Measurements from ENCODE around the gene SOX15.

The SOX15 gene

DNA sequence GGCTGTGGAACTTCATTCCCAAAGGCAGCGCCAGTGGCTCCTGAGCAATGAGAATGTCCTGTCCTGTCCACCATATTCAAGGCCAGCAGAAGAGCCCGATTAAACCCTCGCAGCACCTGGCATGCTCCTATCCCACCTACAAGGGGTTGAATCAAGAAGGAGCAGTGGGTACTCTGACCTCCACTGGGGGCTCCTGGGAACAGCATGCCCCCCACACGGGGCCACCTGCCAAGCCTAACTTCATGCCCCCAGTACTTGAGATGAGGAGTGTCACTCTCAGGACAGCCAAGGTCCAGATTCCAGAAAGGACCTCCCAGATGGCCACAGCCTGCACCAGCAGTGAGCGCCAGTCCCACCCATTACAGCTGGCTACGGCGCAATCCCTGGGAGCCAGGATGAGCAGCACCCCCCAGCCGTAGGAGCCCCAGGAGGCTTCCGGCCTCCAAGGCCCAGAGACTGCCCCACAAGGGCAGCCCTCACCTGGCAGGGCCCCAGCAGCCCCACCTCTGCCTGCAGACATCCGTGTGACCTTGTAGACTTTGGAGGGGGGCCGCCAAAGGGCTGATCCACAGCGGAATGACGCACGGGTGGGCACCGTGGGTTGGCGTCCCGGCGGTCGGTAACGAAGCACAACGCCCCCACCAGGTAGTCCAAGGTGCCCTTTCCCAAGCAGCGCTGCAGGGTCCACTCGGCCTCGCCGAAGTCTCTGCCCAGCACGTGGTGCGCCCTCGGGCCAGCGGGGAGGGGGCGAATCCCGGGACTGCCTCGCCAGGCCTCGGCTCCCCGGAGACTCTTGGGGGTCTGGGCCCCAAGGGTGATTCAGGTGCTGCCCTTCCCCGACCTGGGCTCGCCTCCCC lies 7.3 kb downstream of the SOX15 start:
- H3K9ac ChIP-seq (ENCODE audit: low read length) = peak overlapping the region; percentile 91
- peak overlapping the region; percentile 89 for H3K23ac ChIP-seq (ENCODE audit: low read length)
- H2BK120ac ChIP-seq (ENCODE audit: low read depth, low read length) = no peak overlapping the region
- H3K79me2 ChIP-seq (ENCODE audit: control insufficient read depth, insufficient read depth, low read length) = peaks cover 4% of the 10 kb centered on the region
- H3K4me2 ChIP-seq (ENCODE audit: low read length) = peak overlapping the region; percentile 20
- H3K18ac ChIP-seq (ENCODE audit: low read length) = peak overlapping the region; percentile 34
- peak overlapping the region; percentile 76 for H3K4ac ChIP-seq (ENCODE audit: low read depth, low read length)
- H4K8ac ChIP-seq (ENCODE audit: low read depth, low read length) = peak overlapping the region; percentile 65
- WGBS (ENCODE audit: extremely low coverage, insufficient coverage, low lambda C conversion rate) = no CpG with 5 or more reads among the region's 36 CpGs
- peak overlapping the region; percentile 96 for H2AK5ac ChIP-seq (ENCODE audit: low read length)
- H3K4me1 ChIP-seq (ENCODE audit: control insufficient read depth, low read depth, low read length) = peaks cover 7% of the 10 kb centered on the region
- H3K4me3 ChIP-seq (ENCODE audit: low read length) = no peak overlapping the region
- peak overlapping the region; percentile 61 for H3K27ac ChIP-seq (ENCODE audit: low read depth, low read length)
- H3K56ac ChIP-seq (ENCODE audit: low read length) = peak overlapping the region; percentile 100
- peak overlapping the region; percentile 39 for H4K5ac ChIP-seq (ENCODE audit: low read length)
- H3K36me3 ChIP-seq (ENCODE audit: control insufficient read depth, insufficient read depth, low read length) = peaks cover 8% of the 10 kb centered on the region
- H2BK15ac ChIP-seq (replicated peaks; ENCODE audit: low read depth) = no peak overlapping the region
- H2BK5ac ChIP-seq (ENCODE audit: low read length) = peak overlapping the region; percentile 87
- no peak for DNase-seq
- H3K79me1 ChIP-seq (ENCODE audit: low read length) = peaks cover 9% of the 10 kb centered on the region
- H3K27me3 ChIP-seq (ENCODE audit: insufficient read depth, low read length, poor library complexity) = no peaks in the 10 kb centered on the region

DNA sequence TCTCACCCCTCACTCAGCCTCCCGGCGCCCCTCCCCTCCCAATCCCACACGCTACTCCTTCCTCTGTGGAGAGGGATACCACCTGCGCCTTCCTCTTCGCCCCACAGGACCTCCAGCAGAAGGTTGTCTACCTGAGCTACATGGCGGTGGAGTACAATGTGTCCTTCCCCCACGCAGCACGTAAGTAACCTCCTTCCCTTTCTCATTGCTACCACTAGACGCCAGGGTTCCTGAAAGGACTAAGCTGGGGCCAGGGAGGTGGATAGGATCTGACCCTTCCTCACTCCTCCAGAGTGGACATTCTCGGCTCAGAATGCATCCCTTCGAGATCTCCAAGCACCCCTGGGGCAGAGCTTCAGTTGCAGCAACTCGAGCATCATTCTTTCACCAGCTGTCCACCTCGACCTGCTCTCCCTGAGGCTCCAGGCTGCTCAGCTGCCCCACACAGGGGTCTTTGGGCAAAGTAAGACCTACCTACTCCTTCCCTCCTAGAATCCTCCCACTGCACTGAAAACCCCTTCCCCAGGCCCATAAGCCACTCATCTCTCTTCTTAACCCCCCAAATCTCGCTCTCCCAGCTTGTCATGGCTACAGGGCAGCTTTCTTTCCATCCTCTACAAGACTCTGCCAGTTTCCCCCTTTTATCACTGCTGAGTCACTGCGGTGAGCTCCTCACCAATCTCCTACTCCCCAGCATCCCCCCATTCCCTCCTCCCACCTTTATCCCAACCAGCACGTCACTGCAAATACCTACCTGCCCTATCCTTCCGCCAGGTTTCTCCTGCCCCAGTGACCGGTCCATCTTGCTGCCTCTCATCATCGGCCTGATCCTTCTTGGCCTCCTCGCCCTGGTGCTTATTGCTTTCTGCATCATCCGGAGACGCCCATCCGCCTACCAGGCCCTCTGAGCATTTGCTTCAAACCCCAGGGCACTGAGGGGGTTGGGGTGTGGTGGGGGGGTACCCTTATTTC lies 9.0 kb downstream of the SOX15 start:
- no peak overlapping the region for H2AK5ac ChIP-seq (ENCODE audit: low read length)
- peaks cover 9% of the 10 kb centered on the region for H3K79me2 ChIP-seq (ENCODE audit: control insufficient read depth, insufficient read depth, low read length)
- no peak overlapping the region for H4K8ac ChIP-seq (ENCODE audit: low read depth, low read length)
- H3K4me3 ChIP-seq (ENCODE audit: low read length) = no peak overlapping the region
- WGBS (ENCODE audit: extremely low coverage, insufficient coverage, low lambda C conversion rate) = no CpG with 5 or more reads among the region's 23 CpGs
- no peak overlapping the region for H2BK120ac ChIP-seq (ENCODE audit: low read depth, low read length)
- H2BK15ac ChIP-seq (replicated peaks; ENCODE audit: low read depth) = no peak overlapping the region
- H3K23ac ChIP-seq (ENCODE audit: low read length) = no peak overlapping the region
- H3K9ac ChIP-seq (ENCODE audit: low read length) = no peak overlapping the region
- no peak overlapping the region for H3K4ac ChIP-seq (ENCODE audit: low read depth, low read length)
- H3K18ac ChIP-seq (ENCODE audit: low read length) = no peak overlapping the region
- no peak overlapping the region for H3K56ac ChIP-seq (ENCODE audit: low read length)
- no peak overlapping the region for H4K5ac ChIP-seq (ENCODE audit: low read length)
- peaks cover 20% of the 10 kb centered on the region for H3K36me3 ChIP-seq (ENCODE audit: control insufficient read depth, insufficient read depth, low read length)
- no peaks in the 10 kb centered on the region for H3K27me3 ChIP-seq (ENCODE audit: insufficient read depth, low read length, poor library complexity)
- H3K4me2 ChIP-seq (ENCODE audit: low read length) = no peak overlapping the region
- no peak overlapping the region for H3K27ac ChIP-seq (ENCODE audit: low read depth, low read length)
- DNase-seq = no peak
- peaks cover 14% of the 10 kb centered on the region for H3K79me1 ChIP-seq (ENCODE audit: low read length)
- peaks cover 7% of the 10 kb centered on the region for H3K4me1 ChIP-seq (ENCODE audit: control insufficient read depth, low read depth, low read length)
- no peak overlapping the region for H2BK5ac ChIP-seq (ENCODE audit: low read length)

DNA sequence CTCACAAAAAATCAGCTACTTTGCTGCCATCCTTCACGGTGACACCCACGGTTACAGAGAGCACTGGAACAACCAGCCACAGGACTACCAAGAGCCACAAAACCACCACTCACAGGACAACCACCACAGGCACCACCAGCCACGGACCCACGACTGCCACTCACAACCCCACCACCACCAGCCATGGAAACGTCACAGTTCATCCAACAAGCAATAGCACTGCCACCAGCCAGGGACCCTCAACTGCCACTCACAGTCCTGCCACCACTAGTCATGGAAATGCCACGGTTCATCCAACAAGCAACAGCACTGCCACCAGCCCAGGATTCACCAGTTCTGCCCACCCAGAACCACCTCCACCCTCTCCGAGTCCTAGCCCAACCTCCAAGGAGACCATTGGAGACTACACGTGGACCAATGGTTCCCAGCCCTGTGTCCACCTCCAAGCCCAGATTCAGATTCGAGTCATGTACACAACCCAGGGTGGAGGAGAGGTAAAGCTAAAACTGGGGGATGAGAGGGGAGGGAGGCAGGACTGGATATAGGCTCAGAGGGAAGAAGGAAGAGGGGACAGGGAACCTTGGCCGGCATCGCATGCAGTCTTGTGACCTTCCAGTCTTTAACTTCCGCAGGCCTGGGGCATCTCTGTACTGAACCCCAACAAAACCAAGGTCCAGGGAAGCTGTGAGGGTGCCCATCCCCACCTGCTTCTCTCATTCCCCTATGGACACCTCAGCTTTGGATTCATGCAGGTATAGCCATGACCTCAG lies 9.9 kb downstream of the SOX15 start:
- DNase-seq = no peak
- no peak overlapping the region for H3K4me3 ChIP-seq (ENCODE audit: low read length)
- peaks cover 9% of the 10 kb centered on the region for H3K4me1 ChIP-seq (ENCODE audit: control insufficient read depth, low read depth, low read length)

DNA sequence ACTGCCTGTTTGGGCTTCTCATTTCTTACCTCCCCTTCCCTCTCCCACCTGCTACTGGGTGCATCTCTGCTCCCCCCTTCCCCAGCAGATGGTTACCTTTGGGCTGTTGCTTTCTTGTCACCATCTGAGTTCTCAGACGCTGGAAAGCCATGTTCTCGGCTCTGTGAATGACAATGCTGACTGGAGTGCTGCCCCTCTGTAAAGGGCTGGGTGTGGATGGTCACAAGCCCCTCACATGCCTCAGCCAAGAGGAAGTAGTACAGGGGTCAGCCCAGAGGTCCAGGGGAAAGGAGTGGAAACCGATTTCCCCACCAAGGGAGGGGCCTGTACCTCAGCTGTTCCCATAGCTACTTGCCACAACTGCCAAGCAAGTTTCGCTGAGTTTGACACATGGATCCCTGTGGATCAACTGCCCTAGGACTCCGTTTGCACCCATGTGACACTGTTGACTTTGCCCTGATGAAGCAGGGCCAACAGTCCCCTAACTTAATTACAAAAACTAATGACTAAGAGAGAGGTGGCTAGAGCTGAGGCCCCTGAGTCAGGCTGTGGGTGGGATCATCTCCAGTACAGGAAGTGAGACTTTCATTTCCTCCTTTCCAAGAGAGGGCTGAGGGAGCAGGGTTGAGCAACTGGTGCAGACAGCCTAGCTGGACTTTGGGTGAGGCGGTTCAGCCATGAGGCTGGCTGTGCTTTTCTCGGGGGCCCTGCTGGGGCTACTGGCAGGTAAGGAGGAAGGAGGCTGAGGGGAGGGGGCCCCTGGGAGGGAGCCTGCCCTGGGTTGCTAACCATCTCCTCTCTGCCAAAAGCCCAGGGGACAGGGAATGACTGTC lies 10.7 kb downstream of the SOX15 start, which contains the start of gene CD68:
Gene CD68, plus strand, starts transcription at position 638 of the 833 bp plus-strand sequence. Its CDS starts 40 bp downstream, at position 678.
- no peak within 1 kb of the TSS for H3K9ac ChIP-seq (ENCODE audit: low read length)
- no peak within 1 kb of the TSS for H3K4ac ChIP-seq (ENCODE audit: low read depth, low read length)
- H3K23ac ChIP-seq (ENCODE audit: low read length) = no peak within 1 kb of the TSS
- no peak within 1 kb of the TSS for H4K5ac ChIP-seq (ENCODE audit: low read length)
- H2AK5ac ChIP-seq (ENCODE audit: low read length) = no peak within 1 kb of the TSS
- H3K18ac ChIP-seq (ENCODE audit: low read length) = no peak within 1 kb of the TSS
- H3K56ac ChIP-seq (ENCODE audit: low read length) = peak within 1 kb of the TSS; percentile 46
- H2BK15ac ChIP-seq (replicated peaks; ENCODE audit: low read depth) = no peak within 1 kb of the TSS
- WGBS (ENCODE audit: extremely low coverage, insufficient coverage, low lambda C conversion rate) = no CpG with 5 or more reads among the region's 7 CpGs
- H4K8ac ChIP-seq (ENCODE audit: low read depth, low read length) = no peak within 1 kb of the TSS
- H2BK5ac ChIP-seq (ENCODE audit: low read length) = no peak within 1 kb of the TSS
- peaks cover 34% of the 10 kb centered on the region for H3K36me3 ChIP-seq (ENCODE audit: control insufficient read depth, insufficient read depth, low read length)
- DNase-seq = peak; percentile 93
- no peak within 1 kb of the TSS for H2BK120ac ChIP-seq (ENCODE audit: low read depth, low read length)
- no peak within 1 kb of the TSS for H3K4me3 ChIP-seq (ENCODE audit: low read length)
- H3K79me1 ChIP-seq (ENCODE audit: low read length) = peaks cover 18% of the 10 kb centered on the region
- peaks cover 24% of the 10 kb centered on the region for H3K79me2 ChIP-seq (ENCODE audit: control insufficient read depth, insufficient read depth, low read length)
- H3K4me2 ChIP-seq (ENCODE audit: low read length) = no peak within 1 kb of the TSS
- no peak within 1 kb of the TSS for H3K27ac ChIP-seq (ENCODE audit: low read depth, low read length)
- H3K27me3 ChIP-seq (ENCODE audit: insufficient read depth, low read length, poor library complexity) = no peaks in the 10 kb centered on the region
- H3K4me1 ChIP-seq (ENCODE audit: control insufficient read depth, low read depth, low read length) = peaks cover 7% of the 10 kb centered on the region

More for the DNA sequence above, 9.9 kb downstream of the SOX15 start:
- no peaks in the 10 kb centered on the region for H3K27me3 ChIP-seq (ENCODE audit: insufficient read depth, low read length, poor library complexity)
- no peak overlapping the region for H3K4ac ChIP-seq (ENCODE audit: low read depth, low read length)
- H3K79me1 ChIP-seq (ENCODE audit: low read length) = peaks cover 19% of the 10 kb centered on the region
- no peak overlapping the region for H3K9ac ChIP-seq (ENCODE audit: low read length)
- H2BK120ac ChIP-seq (ENCODE audit: low read depth, low read length) = no peak overlapping the region
- H3K27ac ChIP-seq (ENCODE audit: low read depth, low read length) = no peak overlapping the region
- H4K8ac ChIP-seq (ENCODE audit: low read depth, low read length) = no peak overlapping the region
- H2BK15ac ChIP-seq (replicated peaks; ENCODE audit: low read depth) = no peak overlapping the region
- no CpG with 5 or more reads among the region's 12 CpGs for WGBS (ENCODE audit: extremely low coverage, insufficient coverage, low lambda C conversion rate)
- no peak overlapping the region for H4K5ac ChIP-seq (ENCODE audit: low read length)
- H3K18ac ChIP-seq (ENCODE audit: low read length) = no peak overlapping the region
- no peak overlapping the region for H3K4me2 ChIP-seq (ENCODE audit: low read length)
- H2AK5ac ChIP-seq (ENCODE audit: low read length) = no peak overlapping the region
- H2BK5ac ChIP-seq (ENCODE audit: low read length) = no peak overlapping the region
- peaks cover 16% of the 10 kb centered on the region for H3K79me2 ChIP-seq (ENCODE audit: control insufficient read depth, insufficient read depth, low read length)
- peaks cover 27% of the 10 kb centered on the region for H3K36me3 ChIP-seq (ENCODE audit: control insufficient read depth, insufficient read depth, low read length)
- no peak overlapping the region for H3K23ac ChIP-seq (ENCODE audit: low read length)
- peak overlapping the region; percentile 46 for H3K56ac ChIP-seq (ENCODE audit: low read length)
